IMR-90 (cell line): Measurements from ENCODE around the gene TRPM3. TPM values are rescaled to one million over a fixed set of nuclear protein-coding genes. Genes with fewer than 3 reads are reported as not detected.

Experiments
- ATAC-seq: fragments of 200-7000 bp; cut with Tn5 transposase; 2 replicates; pipeline ENCODE4 v1.9.1; 2020; ENCODE audit warnings: low read depth, mild to moderate bottlenecking, moderate library complexity
- BruUV-seq: library from RNA; stranded (reverse); fragments of 400-500 nt; replicated peaks from 2 replicates; lab custom pipeline; 2021; lab: Mats Ljungman, UMichigan
- CTCF ChIA-PET: fragments of 300-600 bp; formaldehyde crosslinking; extraction: SDS; loops from one replicate; lab custom pipeline; 2021; ENCODE audit warnings: antibody characterized with exemption; lab: Yijun Ruan, JAX
- POLR2A ChIA-PET: fragments of 300-600 bp; sonication (Branson Sonifier 250); formaldehyde crosslinking; loops from one replicate; lab custom pipeline; 2022; ENCODE audit warnings: antibody characterized with exemption; ENCODE audit not compliant: unreplicated experiment; lab: Charles Lee
- DNase-seq: peaks from one replicate; pipeline ENCODE4 v3.0.0; 2013
- H2AFZ ChIP-seq: replicated peaks from 2 replicates; pipeline ENCODE3; 2013; ENCODE audit warnings: low read length, mild to moderate bottlenecking; ENCODE audit not compliant: poor library complexity
- H2AK5ac ChIP-seq: 2 replicates; pipeline ENCODE4 v1.6.1; 2013; ENCODE audit warnings: low read depth, low read length, inconsistent platforms
- H2AK9ac ChIP-seq: replicated peaks from 2 replicates; pipeline ENCODE3; 2013; ENCODE audit warnings: mild to moderate bottlenecking, low read depth, low read length, moderate library complexity; ENCODE audit not compliant: poor library complexity
- H2BK120ac ChIP-seq: 2 replicates; pipeline ENCODE4 v1.6.1; 2013; ENCODE audit warnings: low read depth, low read length, inconsistent platforms
- H2BK15ac ChIP-seq: 3 replicates; pipeline ENCODE4 v1.6.1; 2013; ENCODE audit warnings: low read depth, low read length, inconsistent platforms
- H2BK20ac ChIP-seq: 2 replicates; pipeline ENCODE4 v1.6.1; 2013; ENCODE audit warnings: low read depth, mild to moderate bottlenecking, inconsistent platforms, low read length, moderate library complexity
- H2BK5ac ChIP-seq: 2 replicates; pipeline ENCODE4 v1.6.1; 2013; ENCODE audit warnings: mild to moderate bottlenecking, low read depth, low read length, inconsistent platforms; ENCODE audit not compliant: poor library complexity, severe bottlenecking
- H3K14ac ChIP-seq: replicated peaks from 2 replicates; pipeline ENCODE4 v1.6.1; 2013; ENCODE audit warnings: low read depth, low read length, inconsistent platforms
- H3K18ac ChIP-seq: 2 replicates; pipeline ENCODE4 v1.6.1; 2013; ENCODE audit warnings: low read depth, low read length, control low read depth
- H3K23ac ChIP-seq: 2 replicates; pipeline ENCODE4 v1.6.1; 2013; ENCODE audit warnings: low read depth, low read length, inconsistent platforms
- H3K27ac ChIP-seq: 2 replicates; pipeline ENCODE4 v1.5.1; 2013; ENCODE audit warnings: mild to moderate bottlenecking, control low read depth, low read length; ENCODE audit not compliant: insufficient read depth
- H3K27me3 ChIP-seq: 2 replicates; pipeline ENCODE4 v1.6.1; 2013; ENCODE audit warnings: low read length; ENCODE audit not compliant: control insufficient read depth, insufficient read depth
- H3K36me3 ChIP-seq: 2 replicates; pipeline ENCODE4 v1.6.1; 2013; ENCODE audit warnings: low read length, mixed read lengths; ENCODE audit not compliant: control insufficient read depth, insufficient read depth
- H3K4ac ChIP-seq: 2 replicates; pipeline ENCODE4 v1.6.1; 2013; ENCODE audit warnings: low read depth, low read length, inconsistent platforms
- H3K4me1 ChIP-seq: 2 replicates; pipeline ENCODE4 v1.6.1; 2013; ENCODE audit warnings: low read length, mixed read lengths; ENCODE audit not compliant: control insufficient read depth, insufficient read depth
- H3K4me2 ChIP-seq: 2 replicates; pipeline ENCODE4 v1.6.1; 2013; ENCODE audit warnings: low read depth, mild to moderate bottlenecking, control low read depth, low read length, moderate library complexity
- H3K4me3 ChIP-seq: 2 replicates; pipeline ENCODE4 v1.5.1; 2013; ENCODE audit warnings: low read depth, mild to moderate bottlenecking, control low read depth, low read length, moderate library complexity; ENCODE audit not compliant: insufficient read depth
- H3K56ac ChIP-seq: 2 replicates; pipeline ENCODE4 v1.6.1; 2013; ENCODE audit warnings: low read length, inconsistent platforms; ENCODE audit not compliant: insufficient read depth; ENCODE audit errors: extremely low read depth
- H3K79me1 ChIP-seq, 2 experiments: 2 replicates each; pipeline ENCODE4 v1.6.1; 2013; ENCODE audit warnings: low read length in 2 of 2, inconsistent platforms in 1 of 2, low read depth in 1 of 2
- H3K9ac ChIP-seq: 2 replicates; pipeline ENCODE4 v1.6.1; 2013; ENCODE audit warnings: low read depth, low read length, control low read depth
- H3K9me1 ChIP-seq: 2 replicates; pipeline ENCODE4 v1.6.1; 2013; ENCODE audit warnings: low read length, inconsistent platforms; ENCODE audit not compliant: insufficient read depth
- H3K9me3 ChIP-seq: 2 replicates; pipeline ENCODE4 v1.6.1; 2013; ENCODE audit warnings: low read length; ENCODE audit not compliant: control insufficient read depth, insufficient read depth
- H4K20me1 ChIP-seq: 2 replicates; pipeline ENCODE4 v1.6.1; 2013; ENCODE audit warnings: low read length, inconsistent platforms; ENCODE audit not compliant: insufficient read depth
- H4K5ac ChIP-seq: 2 replicates; pipeline ENCODE4 v1.6.1; 2013; ENCODE audit warnings: mild to moderate bottlenecking, low read depth, low read length, control low read depth
- H4K8ac ChIP-seq, 2 experiments: 2 replicates each; pipeline ENCODE4 v1.6.1; 2013; ENCODE audit warnings: low read depth in 2 of 2, low read length in 2 of 2, control low read depth in 1 of 2, inconsistent platforms in 1 of 2
- H4K91ac ChIP-seq: 2 replicates; pipeline ENCODE4 v1.6.1; 2013; ENCODE audit warnings: low read depth, low read length, inconsistent platforms; ENCODE audit not compliant: insufficient read depth
- BHLHE40 ChIP-seq: fragments of 150-350 bp; IDR thresholded peaks from 2 replicates; pipeline ENCODE4 v1.6.1; 2016; ENCODE audit warnings: mild to moderate bottlenecking, low read depth, low read length
- CEBPB ChIP-seq: IDR thresholded peaks from 2 replicates; pipeline ENCODE4 v1.6.1; 2012; ENCODE audit warnings: low read depth, low read length, improper control_type of control experiment
- CHD1 ChIP-seq: IDR thresholded peaks from 2 replicates; pipeline ENCODE4 v1.6.1; 2012; ENCODE audit warnings: low read depth, low read length, improper control_type of control experiment
- FOS ChIP-seq: fragments of 150-350 bp; IDR thresholded peaks from 2 replicates; pipeline ENCODE4 v1.6.1; 2016; ENCODE audit warnings: low read depth, low read length
- MAFK ChIP-seq: IDR thresholded peaks from 2 replicates; pipeline ENCODE4 v1.6.1; 2012; ENCODE audit warnings: low read depth, low read length, improper control_type of control experiment
- MAZ ChIP-seq: IDR thresholded peaks from 2 replicates; pipeline ENCODE4 v1.6.1; 2012; ENCODE audit warnings: low read depth, mild to moderate bottlenecking, low read length, improper control_type of control experiment, moderate library complexity, borderline replicate concordance
- MXI1 ChIP-seq: IDR thresholded peaks from 2 replicates; pipeline ENCODE4 v1.6.1; 2012; ENCODE audit warnings: low read depth, mild to moderate bottlenecking, low read length, moderate library complexity, borderline replicate concordance
- NFE2L2 ChIP-seq: fragments of 150-350 bp; IDR thresholded peaks from 2 replicates; pipeline ENCODE4 v1.6.1; 2016; ENCODE audit warnings: low read depth, mild to moderate bottlenecking, low read length
- POLR2A ChIP-seq: IDR thresholded peaks from 2 replicates; pipeline ENCODE4 v1.6.1; 2012; ENCODE audit warnings: mild to moderate bottlenecking, low read depth, low read length
- RAD21 ChIP-seq: IDR thresholded peaks from 2 replicates; pipeline ENCODE4 v1.6.1; 2012; ENCODE audit warnings: low read length, improper control_type of control experiment
- RCOR1 ChIP-seq: IDR thresholded peaks from 2 replicates; pipeline ENCODE4 v1.6.1; 2012; ENCODE audit warnings: mild to moderate bottlenecking, low read length, improper control_type of control experiment; ENCODE audit not compliant: insufficient replicate concordance
- RFX5 ChIP-seq: IDR thresholded peaks from 2 replicates; pipeline ENCODE4 v1.8.0; 2012; ENCODE audit warnings: low read depth, mild to moderate bottlenecking, low read length, moderate library complexity
- SMC3 ChIP-seq: fragments of 150-350 bp; IDR thresholded peaks from 2 replicates; pipeline ENCODE4 v1.6.1; 2016; ENCODE audit warnings: low read depth, mild to moderate bottlenecking, antibody characterized with exemption, low read length, moderate library complexity
- WGBS, 2 experiments: methylation state at CpG; one replicate each; pipeline versions ENCODE4 v1.1.5 to v1.1.7; 2013; ENCODE audit warnings: missing lambda C conversion rate in 2 of 2; ENCODE audit not compliant: insufficient read length in 1 of 2; ENCODE audit errors: extremely low coverage in 2 of 2; 5-methylcytosine and 5-hydroxymethylcytosine counted together
- dilution Hi-C: fragments of 300-500 bp; cut with HindIII; formaldehyde crosslinking; loops from one replicate; pipeline ENCODE4 v1.14.3; 2018; ENCODE audit warnings: low sequenced_read_pairs; ENCODE audit not compliant: unreplicated experiment
- in situ Hi-C: fragments of 300-500 bp; cut with MboI; formaldehyde crosslinking; loops from 3 replicates; pipeline ENCODE4 v1.14.3; 2019; ENCODE audit warnings: low sequenced_read_pairs, inconsistent platforms, mixed read lengths
- intact Hi-C: fragments of 100-400 bp; cut with micrococcal nuclease; formaldehyde crosslinking; loops from 2 replicates; pipeline ENCODE4 v1.10.0; 2022
- polyA plus RNA-seq, 3 experiments: library from polyadenylated mRNA; depleted of rRNA; stranded (reverse); fragments of >200 nt; gene quantifications; 2 replicates each; pipeline ENCODE4 v1.2.3, GENCODE V29; 2012; ENCODE audit warnings: low replicate concordance in 1 of 3
- total RNA-seq: library from RNA; depleted of rRNA; stranded (reverse); fragments of >200 nt; gene quantifications from 2 replicates; pipeline ENCODE4 v1.2.3, GENCODE V29; 2012
- TF ChIP-seq, protein P1 (sequence below): fragments of 150-350 bp; IDR thresholded peaks from 2 replicates; pipeline ENCODE4 v1.6.1; 2017; ENCODE audit warnings: mild to moderate bottlenecking, antibody characterized with exemption, low read length, low read depth
- TF ChIP-seq, protein P2 (sequence below): conservative IDR thresholded peaks from 2 replicates; pipeline ENCODE4 v1.5.1; 2012; ENCODE audit warnings: mild to moderate bottlenecking, low read depth, low read length, improper control_type of control experiment
- TF ChIP-seq, protein P3 (sequence below): fragments of 150-350 bp; IDR thresholded peaks from 2 replicates; pipeline ENCODE4 v1.6.1; 2016; ENCODE audit warnings: low read depth, mild to moderate bottlenecking, low read length, moderate library complexity, borderline replicate concordance

Gene TRPM3
- total and polyA plus RNA-seq, 2 of the 4 experiments (the other 2 are of a cell fraction): not detected

DNA sequence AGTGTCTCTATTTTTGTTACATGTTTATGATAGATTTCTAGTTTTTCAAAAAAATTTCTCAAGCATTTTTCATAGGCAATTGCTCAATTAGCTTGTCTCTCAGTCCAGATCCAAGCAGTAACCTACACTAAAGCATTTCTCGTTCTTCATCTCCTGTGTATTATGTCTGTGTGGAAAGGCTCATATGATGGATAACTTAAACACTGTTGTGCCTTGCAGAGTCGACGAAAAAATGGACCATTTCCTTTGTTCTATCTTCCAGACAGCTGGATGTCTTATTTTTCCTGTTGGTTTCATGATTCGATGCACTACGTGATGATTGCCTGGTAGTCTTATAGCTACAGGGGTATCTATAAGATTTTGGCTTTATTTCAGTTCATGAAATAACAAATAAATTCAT, 347.8 kb downstream of the TRPM3 start:
- no peak for TF ChIP-seq MXI1
- TF ChIP-seq RAD21: no peak
- TF ChIP-seq CEBPB: no peak
- no peak for TF ChIP-seq MAZ
- no peak for TF ChIP-seq RCOR1
- no peak for TF ChIP-seq FOS
- no peak for TF ChIP-seq RFX5
- no peak for TF ChIP-seq MAFK
- no peak for TF ChIP-seq SMC3
- TF ChIP-seq BHLHE40: no peak
- TF ChIP-seq NFE2L2: no peak
- TF ChIP-seq, protein P1, sequence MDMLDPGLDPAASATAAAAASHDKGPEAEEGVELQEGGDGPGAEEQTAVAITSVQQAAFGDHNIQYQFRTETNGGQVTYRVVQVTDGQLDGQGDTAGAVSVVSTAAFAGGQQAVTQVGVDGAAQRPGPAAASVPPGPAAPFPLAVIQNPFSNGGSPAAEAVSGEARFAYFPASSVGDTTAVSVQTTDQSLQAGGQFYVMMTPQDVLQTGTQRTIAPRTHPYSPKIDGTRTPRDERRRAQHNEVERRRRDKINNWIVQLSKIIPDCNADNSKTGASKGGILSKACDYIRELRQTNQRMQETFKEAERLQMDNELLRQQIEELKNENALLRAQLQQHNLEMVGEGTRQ: no peak
- TF ChIP-seq POLR2A: no peak
- TF ChIP-seq CHD1: no peak
- TF ChIP-seq, protein P2, sequence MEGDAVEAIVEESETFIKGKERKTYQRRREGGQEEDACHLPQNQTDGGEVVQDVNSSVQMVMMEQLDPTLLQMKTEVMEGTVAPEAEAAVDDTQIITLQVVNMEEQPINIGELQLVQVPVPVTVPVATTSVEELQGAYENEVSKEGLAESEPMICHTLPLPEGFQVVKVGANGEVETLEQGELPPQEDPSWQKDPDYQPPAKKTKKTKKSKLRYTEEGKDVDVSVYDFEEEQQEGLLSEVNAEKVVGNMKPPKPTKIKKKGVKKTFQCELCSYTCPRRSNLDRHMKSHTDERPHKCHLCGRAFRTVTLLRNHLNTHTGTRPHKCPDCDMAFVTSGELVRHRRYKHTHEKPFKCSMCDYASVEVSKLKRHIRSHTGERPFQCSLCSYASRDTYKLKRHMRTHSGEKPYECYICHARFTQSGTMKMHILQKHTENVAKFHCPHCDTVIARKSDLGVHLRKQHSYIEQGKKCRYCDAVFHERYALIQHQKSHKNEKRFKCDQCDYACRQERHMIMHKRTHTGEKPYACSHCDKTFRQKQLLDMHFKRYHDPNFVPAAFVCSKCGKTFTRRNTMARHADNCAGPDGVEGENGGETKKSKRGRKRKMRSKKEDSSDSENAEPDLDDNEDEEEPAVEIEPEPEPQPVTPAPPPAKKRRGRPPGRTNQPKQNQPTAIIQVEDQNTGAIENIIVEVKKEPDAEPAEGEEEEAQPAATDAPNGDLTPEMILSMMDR: no peak
- TF ChIP-seq, protein P3, sequence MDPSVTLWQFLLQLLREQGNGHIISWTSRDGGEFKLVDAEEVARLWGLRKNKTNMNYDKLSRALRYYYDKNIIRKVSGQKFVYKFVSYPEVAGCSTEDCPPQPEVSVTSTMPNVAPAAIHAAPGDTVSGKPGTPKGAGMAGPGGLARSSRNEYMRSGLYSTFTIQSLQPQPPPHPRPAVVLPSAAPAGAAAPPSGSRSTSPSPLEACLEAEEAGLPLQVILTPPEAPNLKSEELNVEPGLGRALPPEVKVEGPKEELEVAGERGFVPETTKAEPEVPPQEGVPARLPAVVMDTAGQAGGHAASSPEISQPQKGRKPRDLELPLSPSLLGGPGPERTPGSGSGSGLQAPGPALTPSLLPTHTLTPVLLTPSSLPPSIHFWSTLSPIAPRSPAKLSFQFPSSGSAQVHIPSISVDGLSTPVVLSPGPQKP: no peak
- BruUV-seq: no TSS peak
- H4K20me1 ChIP-seq: no peaks in the 10 kb centered on the region
- no peak overlapping the region for H4K8ac ChIP-seq
- no peaks in the 10 kb centered on the region for H3K9me3 ChIP-seq
- POLR2A ChIA-PET: no interaction called here
- H3K79me1 ChIP-seq: no peaks in the 10 kb centered on the region
- no peak overlapping the region for H3K23ac ChIP-seq
- H3K9ac ChIP-seq: no peak overlapping the region
- H2AK9ac ChIP-seq: no peak overlapping the region
- whole genome bisulfite sequencing, 2 experiments: 58% methylated on average over 2 of the region's 5 CpGs; no CpG with 5 or more reads in 1 of the 2 experiments
- H3K4me2 ChIP-seq: no peak overlapping the region
- no peaks in the 10 kb centered on the region for H3K36me3 ChIP-seq
- H4K5ac ChIP-seq: no peak overlapping the region
- H3K18ac ChIP-seq: no peak overlapping the region
- H3K4ac ChIP-seq: no peak overlapping the region
- no peak overlapping the region for H2BK20ac ChIP-seq
- CTCF ChIA-PET: no interaction called here
- H2AFZ ChIP-seq: no peak overlapping the region
- intact Hi-C loops (no loop called here), dilution Hi-C loops (no loop called here), in situ Hi-C loops (no loop called here)
- no peak overlapping the region for H3K27ac ChIP-seq
- H4K91ac ChIP-seq: no peak overlapping the region
- no peaks in the 10 kb centered on the region for H3K9me1 ChIP-seq
- H3K56ac ChIP-seq: no peak overlapping the region
- H3K4me3 ChIP-seq: no peak overlapping the region
- DNase-seq (no peak), ATAC-seq (no peak)
- H2BK120ac ChIP-seq: no peak overlapping the region
- no peak overlapping the region for H2AK5ac ChIP-seq
- H3K14ac ChIP-seq: no peak overlapping the region
- no peak overlapping the region for H2BK15ac ChIP-seq
- H2BK5ac ChIP-seq: no peak overlapping the region
- H3K4me1 ChIP-seq: no peaks in the 10 kb centered on the region
- no peaks in the 10 kb centered on the region for H3K27me3 ChIP-seq
